Fibroblast of skin of left biceps (primary cell): ENCODE data around the gene EVI5L.
"Not testable (repeated sequence)": the region's sequence is repeated elsewhere in the genome, so short reads cannot be mapped to it uniquely, and the experiment has no call there.

Source experiments
- DNase-seq, 2 experiments: peaks; one replicate each; pipeline ENCODE4 v3.0.0-alpha.2; 2013; ENCODE audit warnings: low read depth in 2 of 2

EVI5L gene

DNA sequence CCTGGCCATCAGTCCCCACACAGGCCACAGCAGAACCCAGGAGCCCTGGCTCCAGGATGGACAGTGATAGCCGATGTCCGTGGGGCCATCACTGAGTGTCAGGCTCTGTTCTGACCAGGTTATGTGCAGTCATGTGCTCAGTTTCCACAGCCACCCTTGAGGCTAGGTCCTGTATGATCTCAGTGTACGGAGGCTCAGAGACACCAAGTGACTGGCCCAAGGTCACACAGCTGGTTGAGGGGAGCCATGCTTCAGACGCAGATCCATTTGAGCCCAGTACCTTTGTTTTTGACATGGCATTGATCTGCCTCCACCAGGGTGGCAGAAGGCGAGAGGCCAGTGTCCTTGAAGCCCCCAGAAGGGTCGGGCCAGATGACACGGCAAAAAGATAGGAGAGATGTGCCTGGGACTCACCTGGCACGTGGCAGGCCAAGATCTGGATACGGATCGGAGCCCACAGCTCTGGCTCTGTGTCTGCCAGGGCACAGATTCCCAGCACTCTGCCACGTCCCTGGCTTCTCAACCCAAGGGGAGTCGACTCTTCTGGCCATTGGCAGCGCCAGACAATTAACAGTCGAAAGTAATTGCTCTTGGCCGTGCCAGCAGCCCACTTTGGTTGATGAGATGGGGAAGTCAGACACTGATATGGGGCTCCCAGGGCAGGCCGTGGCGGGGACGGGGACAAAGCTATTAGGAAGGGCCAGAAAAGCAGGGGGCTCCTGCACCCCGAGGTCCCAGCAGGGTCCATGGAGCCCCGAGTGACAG, 15.6 kb downstream of the EVI5L start:
- DNase-seq: no peak

DNA sequence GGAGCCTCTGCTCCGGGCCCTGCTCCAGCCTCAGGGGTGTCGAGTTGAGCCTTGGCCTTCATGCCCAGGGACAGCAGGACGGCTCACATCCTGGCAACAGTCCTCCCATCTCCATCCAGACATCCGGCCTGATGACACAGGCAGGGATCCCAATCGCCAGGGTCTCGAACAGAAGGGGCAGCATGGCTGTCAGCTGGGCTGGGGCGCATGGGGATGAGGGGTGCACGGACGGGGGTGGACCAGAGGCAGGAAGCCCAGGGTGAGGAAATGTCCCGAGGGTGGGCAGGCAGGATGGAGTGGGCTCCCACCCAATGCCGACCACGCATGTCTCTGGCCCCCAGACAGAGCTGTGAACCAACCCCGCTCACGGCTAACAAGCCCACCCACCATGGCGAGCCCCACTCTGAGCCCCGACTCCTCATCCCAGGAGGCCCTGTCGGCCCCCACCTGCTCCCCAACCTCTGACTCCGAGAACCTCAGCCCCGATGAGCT, 16.2 kb downstream of the EVI5L start:
- no peak for DNase-seq

DNA sequence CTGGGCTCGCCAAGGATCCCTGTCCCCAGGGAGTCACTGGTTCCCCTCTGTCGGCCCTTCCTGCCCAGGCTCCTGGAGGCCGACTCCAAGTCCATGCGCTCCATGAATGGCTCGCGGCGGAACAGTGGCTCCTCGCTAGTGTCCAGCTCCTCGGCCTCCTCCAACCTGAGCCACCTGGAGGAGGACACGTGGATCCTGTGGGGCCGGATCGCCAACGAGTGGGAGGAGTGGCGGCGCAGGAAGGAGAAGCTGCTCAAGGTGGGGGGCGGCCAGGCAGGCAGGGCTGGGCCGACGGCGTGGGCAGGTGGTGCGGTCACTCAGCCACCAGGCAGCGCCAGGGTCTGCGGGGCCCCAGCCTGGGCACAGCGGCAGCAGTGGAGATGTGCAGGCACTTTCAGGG, 17.6 kb downstream of the EVI5L start:
- DNase-seq: no peak

DNA sequence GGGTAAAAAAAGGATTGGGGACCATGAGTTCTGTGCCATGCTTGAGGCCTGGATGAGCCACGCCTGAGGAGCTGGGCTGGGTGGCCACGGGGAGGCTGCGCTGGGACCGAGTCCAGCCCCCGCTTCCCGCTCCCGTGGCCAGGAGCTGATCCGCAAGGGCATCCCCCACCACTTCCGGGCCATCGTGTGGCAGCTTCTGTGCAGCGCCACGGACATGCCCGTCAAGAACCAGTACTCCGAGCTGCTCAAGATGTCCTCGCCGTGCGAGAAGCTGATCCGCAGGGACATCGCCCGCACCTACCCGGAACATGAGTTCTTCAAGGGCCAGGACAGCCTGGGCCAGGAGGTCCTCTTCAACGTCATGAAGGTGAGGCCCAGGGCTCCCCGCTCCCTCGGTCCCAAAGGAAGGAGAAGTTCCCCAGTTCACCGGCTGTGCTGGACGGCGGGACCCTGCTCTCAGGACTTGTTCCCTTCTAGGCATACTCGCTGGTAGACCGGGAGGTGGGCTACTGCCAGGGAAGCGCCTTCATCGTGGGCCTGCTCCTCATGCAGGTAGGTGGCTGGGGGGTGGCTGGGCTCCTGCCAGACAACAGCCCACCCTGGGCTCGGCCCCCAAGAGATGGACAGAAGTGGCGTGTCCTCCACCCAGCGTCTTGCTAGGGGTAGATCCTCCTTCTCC, 18.9 kb downstream of the EVI5L start:
- DNase-seq: no peak

DNA sequence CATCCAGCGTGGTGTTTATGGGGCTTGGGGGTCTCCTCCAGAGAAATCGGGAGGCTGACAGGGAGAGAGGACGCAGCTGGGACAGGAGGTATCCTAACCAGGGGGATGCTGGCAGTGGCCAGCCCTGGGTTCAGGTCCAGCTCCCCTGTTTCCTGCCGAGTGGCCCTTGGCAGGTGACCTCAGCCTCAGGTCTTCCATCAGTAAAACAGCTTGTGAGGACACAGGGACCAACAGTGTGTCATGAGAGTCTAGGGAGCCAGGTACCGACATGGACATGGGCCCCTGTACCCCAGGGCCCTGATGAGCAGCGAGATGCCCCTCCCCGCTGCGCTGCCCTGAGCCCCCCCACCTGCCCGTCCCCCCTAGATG, 19.6 kb downstream of the EVI5L start:
- DNase-seq: no peak

DNA sequence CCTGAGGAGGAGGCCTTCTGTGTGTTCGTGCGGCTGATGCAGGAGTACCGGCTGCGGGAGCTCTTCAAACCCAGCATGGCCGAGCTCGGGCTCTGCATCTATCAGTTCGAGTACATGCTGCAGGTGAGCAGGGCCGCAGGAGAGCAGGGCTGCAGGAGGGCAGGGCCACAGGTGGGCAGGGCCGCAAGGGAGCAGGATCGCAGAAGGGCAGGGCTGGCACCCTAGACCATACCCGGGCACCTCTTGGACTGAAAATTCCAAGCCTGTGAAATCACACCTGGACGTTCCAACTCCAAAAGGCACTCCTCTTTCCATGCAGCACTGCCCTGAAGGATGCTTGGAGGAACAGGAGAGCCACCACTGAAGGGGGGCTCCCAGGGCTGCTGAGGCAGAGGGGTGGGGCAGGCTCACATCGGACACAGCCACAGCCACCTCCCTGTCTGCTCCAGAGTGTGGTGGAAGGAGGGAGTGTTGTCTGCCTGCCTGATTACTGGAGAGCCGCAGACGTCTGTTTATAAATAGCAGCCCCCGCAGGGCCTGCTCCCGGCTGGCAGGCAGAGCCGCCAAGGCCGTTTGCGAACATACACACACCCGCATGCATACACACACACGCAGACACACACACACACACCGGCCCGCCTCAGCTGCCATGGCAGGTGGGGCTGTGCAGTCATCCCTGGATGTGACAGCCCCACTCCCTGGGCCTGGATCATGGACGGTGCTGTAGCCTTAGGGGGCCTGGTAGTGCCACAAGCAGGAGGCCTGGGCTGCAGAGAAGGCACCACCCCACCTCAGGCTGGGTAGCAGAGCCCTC, 20.2 kb downstream of the EVI5L start:
- no peak for DNase-seq

DNA sequence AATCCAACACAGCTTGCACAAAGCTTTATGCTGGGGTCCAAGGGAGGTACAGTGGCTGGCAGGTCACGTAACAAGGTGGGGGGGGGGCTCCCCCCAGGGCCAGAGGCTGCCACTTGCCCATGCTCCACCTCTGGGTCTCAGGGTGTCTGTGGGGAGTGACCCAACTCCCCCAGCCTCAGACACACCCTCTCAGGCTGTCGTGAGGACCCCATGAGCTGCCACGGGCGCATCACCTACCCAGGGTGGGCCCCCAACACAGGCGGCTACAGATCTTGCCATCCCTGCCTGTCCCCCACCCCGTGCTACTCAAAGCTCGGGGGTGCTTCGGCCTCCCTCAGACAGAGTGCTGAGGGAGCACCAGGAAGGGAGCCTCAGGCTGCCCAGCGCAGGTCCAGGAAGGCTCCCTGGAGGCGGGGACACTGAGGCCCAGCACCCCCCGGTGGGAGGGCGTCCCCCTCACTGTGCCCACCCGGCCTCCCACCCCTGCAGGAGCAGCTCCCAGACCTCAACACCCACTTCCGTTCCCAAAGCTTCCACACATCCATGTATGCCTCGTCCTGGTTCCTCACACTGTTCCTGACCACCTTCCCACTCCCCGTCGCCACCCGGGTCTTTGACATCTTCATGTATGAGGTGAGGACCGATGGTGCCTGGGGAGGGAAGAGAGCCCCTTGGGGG, 21.1 kb downstream of the EVI5L start:
- no peak for DNase-seq

DNA sequence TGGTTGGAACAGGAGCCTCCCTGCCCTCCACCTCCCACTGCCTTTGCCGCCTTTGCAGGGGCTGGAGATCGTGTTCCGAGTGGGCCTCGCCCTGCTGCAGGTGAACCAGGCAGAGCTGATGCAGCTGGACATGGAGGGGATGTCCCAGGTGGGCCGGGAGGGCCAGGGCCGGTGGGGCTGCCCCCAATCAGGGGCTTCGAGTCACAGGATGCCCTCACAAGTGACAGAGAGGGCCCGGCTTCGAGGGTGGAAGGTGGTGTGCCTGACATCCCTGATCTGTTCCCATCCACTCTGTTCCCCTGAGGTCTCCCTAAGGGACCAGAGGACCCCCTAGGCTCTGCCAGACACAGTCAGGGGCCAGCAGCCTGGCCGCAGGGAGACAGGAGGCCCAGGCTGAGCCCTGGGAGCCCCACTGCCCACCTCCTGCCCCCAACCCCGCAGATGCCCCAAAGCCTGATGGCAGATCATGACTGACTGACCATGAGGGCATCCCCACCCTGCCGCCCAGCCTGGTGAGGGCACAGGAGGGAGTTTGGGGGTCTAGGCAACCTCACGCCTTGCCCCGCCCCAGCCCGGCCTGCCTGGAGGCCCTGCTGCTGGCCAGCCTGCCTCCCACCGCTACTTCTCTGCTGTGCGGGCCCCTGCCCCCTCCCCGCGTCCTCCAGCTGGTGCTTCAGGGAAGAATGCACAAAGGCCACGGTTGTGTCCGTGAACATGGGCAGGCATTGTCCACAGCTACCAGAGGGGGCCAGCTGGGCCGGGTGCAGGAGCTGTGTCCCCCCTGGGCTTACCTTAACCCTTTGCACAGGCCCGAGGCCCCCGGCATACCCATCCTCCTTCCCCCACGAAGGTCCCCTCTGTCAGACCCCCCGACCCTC, 21.8 kb downstream of the EVI5L start:
- DNase-seq: no peak

DNA sequence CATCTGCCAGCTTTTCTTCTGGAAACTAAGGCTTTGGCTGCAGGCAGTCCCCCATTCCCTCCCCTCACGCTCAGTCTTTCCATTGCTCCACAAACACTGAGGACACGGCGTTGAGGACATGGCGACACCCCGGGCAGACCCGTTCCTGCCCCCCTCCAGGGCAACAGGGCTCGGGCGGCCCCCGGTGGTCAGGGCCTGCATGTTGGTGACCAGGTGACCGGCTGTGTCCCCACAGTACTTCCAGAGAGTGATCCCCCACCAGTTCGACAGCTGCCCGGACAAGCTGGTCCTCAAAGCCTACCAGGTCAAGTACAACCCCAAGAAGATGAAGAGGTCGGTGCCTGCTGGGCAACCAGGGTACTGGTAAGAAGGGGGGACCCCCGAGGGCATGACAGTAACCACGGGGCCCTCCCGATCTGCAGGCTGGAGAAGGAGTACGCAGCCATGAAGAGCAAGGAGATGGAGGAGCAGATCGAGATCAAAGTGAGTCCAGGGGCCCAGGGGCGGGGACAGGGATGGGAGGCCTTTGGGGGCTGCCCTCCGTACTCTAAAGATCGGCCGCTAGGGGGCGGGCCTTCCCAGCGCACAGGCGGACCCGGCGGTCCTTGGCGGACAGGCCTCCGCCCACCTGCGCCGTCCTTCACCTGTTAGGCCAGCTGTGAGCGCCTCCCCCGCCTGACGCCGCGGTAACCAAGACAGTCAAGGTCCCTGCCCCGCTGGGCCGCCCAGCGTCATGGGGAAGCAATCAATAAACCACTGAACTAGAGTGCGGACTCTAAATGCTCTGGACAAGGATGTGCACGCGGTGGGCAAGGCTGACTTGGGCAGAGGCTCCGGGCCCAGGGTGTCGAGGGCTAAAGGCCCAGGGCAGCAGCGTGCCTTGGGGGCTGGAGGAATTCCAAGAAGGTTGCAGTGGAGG, 23.1 kb downstream of the EVI5L start:
- no peak for DNase-seq

DNA sequence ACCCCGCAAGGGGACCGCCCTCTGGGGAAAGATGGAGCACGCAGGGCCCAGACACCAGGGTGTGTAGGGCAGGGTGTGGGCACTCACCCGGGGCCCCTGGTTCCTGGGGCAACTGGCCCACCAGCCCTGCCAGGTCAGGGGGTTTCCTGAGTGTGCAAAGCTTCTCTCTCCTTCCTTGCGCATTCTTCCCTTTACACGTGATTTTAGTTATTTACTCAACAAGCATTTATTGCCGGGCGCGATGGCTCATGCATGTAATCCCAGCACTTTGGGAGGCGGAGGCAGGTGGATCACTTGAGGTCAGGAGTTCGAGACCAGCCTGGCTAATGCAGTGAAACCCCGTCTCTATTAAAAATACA, 23.7 kb downstream of the EVI5L start:
- no peak for DNase-seq

DNA sequence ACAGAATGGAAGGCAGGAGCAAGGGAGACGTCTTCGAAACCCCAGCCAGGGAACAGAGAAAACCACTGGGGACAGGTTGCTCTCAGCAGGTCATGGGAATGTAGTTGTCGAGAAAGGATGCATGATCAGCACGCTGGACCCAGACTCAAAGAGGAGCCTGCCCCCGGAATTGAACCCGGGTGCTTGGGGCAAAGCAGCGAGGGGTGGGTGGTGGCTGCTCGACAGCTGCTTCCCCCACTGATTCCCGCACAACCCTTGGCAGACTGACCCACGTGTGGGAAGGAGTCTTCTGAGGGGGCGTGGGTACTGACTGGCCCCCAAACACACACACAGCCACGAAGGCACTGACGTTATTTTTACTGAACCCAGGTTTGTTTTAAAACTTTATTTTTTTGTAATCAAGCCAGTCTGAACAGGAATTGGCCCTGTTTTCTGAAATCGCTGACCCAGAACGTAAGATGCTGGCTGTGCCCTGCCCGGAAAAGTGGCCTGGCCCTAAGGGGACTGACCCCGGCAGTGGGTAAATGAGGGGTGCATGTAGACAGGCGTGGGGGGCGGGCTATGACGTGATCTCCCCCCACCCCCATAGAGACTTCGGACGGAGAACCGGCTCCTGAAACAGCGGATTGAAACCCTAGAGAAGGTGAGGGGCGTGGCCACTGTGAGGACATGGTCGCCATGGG, 25.5 kb downstream of the EVI5L start:
- DNase-seq: no peak

DNA sequence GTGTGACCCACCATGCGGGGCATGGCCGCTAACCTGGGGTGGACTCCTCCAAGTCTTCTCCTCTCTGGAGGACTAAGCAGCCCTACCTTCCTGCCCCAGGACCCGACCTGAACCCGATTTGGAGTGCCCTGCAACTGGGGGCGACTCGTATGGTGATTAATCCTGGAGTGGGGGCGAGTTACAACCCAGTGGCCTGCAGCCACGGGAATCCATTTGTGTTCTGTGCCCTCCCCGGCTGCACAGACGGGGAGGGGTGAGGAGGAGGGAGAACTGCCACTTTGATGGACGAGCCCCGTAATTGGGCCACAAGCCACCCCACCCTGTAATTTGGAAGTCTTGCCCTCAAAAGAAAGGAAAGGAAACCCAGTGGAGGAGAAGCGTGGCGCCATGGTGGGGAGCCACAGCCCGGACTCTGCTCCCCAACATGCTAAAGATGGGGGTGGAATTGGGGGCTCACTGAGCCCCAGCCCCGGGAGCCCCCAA, 26.1 kb downstream of the EVI5L start:
- DNase-seq: no peak

DNA sequence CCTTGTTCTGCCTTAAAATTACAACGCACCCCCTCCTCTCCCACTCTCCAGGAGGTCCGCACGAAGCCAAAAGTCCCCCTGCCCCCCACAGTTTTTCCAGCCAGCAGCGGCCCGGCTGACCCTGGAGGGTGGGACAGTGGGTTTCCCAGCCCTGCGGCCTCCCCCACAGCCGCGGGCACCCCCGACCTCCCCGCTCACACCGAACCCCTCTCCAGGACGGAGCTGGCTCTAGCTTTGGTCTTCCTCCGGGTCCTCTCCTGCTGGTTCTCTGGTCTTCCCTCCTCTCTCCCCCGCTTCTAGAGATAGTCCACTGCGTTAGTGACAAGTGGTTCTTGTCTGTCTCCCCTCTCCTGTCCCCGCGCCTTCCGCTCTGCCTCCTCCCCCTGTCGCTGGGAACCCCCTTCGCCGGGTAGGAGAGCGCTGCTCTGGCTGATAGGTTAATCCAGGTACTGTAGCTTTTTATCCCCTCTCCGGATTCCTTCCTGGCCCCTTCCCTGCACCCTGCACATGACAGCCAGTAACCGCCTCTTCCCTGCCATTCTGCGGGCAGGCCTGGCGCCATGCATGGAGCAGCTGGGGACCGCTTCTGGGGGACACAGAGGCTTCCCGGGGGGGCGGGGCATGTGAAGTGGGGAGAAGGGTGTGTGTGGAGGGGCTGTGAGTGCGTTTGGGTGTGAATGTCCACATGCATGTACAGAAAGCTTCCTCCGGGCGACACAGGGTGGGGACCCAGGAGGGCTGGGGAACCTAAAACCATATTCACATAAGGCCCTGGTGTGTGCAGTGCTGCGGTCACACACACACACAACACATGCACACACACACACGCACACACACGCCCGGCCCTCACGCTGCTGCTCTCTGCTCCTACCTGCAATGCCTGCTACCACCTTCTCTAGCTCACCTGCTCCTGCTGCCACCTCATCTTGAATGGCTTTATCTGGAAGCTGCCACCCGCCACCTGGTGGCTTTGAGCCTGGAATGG, 27.0 kb downstream of the EVI5L start:
- DNase-seq: no peak

DNA sequence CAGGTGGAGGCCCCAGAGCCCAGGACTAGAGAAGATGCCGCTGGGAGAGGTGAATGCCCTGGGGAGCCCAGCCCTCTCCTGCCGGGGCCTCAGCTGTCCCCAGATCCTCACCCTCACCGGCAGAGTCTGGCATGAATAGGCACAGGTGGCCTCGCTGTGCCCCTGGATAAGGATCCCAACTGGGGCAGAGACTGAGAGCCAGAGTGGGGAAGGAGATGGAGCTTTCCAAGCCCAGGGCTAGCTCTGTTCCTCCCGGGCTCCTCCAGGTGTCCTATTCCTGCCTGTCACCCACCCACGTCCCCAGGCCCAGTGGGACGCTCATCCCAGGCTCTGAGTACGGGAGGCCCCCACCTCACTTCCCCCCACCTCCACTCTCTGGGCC, 27.7 kb downstream of the EVI5L start:
- no peak for DNase-seq

DNA sequence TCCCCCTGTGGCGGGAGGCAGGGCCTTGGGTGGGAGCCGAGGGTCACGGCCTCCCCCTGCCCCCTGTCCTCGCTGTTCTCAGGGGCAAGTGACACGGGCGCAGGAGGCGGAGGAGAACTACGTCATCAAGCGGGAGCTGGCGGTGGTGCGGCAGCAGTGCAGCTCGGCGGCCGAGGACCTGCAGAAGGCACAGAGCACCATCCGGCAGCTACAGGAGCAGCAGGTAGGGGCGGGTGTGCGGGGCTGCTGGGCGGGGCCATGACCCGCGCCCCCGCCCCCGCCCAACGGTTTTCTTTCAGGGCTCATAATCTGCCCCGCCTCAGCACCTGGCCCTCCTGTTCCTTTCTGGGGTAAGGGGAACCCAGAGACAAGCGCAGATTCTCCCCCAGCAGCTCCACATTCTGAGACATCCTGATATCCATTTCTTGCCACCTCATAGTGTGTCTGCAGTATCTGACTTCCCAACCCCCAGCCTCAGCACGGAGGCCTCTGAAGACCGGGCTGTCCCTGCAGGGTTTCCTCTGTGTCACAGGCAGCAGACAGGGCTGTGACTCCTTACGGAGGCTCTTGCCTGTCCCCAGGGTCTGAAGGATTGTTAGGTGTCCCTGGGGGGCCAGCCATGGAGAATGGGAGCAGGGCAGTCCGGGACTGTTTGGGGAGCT, 28.2 kb downstream of the EVI5L start:
- DNase-seq: no peak

DNA sequence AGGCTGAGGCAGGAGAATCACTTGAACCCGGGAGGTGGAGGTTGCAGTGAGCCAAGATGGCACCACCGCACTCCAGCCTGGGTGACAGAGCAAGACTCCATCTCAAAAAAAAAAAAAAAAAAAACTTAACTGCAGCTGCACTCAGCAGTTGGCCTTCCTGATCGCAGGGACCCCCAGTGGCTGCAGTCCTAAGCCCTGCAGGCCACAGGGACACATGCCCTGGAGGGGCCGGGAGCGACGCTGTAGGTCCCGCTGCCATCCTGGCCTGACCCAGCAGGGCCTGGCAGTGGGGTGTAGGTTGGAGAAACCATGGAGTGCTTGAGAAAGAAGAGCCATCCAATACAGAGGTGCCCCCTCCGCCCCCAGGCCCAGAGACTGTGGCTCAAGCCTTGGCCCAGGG, 29.1 kb downstream of the EVI5L start:
- DNase-seq: not testable (repeated sequence)
